ENCODE results near the gene MRGPRX2.

DNA sequence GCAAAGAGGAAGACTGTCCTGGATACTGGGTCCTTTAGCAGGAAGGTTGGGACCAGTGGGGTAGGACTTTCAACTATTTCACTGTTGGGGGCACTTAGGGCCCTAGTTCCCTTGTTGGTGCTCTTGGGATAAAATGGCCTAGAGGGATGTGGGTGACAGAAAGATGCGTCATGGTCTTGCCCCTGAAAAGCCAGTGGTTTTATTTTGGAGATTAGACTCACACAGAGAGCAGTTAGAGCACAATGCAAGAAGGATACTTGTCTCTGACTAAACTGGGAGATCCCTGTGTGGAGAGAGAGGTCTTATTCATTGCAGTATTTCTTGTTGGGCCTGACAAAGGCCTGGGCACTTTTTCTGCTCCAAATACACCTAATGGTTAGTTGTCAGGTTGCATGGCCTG lies 22.6 kb upstream of the MRGPRX2 start:
- TF ChIP-seq CTCF (IDR thresholded peaks at IDR 0.05; ENCODE audit: low read depth, low read length) (no peak), EZH2phosphoT487 (IDR thresholded peaks at IDR 0.05; ENCODE audit: low read depth) (no peak)

Data from OCI-LY3 (cell line).